Hematopoietic multipotent progenitor cell treated with erythropoietin and hydrocortisone succinate and interleukin-3 and kit ligand, for 17 days (in vitro differentiated cells): Measurements from ENCODE around the gene LTBP1.
A peak's percentile ranks its signal among the peaks of the same experiment; 100 is the strongest.
"Not testable (repeated sequence)": the region's sequence is repeated elsewhere in the genome, so short reads cannot be mapped to it uniquely, and the experiment has no call there.

Experiments used
- DNase-seq: peaks from one replicate; pipeline ENCODE4 v3.0.0-alpha.2; 2015; ENCODE audit warnings: low spot score

LTBP1 gene

DNA sequence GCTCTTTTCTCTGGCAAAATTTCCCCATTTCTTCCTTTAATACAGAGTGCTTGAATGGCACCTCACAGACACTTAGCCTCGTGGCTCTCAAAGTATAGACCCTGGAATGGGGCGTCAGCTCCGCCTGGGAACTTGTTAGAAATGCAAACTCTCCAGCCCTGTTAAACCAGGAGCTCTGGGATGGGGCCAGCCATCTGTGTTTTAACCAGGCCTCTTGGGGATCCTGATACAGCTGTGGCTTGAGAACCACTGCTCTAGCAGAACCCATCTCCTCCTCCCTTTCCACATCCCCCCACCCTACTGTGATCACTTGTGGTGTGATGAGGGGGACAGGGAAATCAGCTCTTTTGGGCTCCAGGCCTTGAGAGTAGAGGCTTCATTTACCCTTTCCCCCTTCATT, 15.9 kb downstream of the LTBP1 start:
- DNase-seq = no peak

- DNase-seq = no peak
Observed at GRCh38 chr2:32963941-32964340, 17.2 kb downstream of the LTBP1 start.

- no peak for DNase-seq
Observed at GRCh38 chr2:32965523-32966171, 18.9 kb downstream of the LTBP1 start.

DNA sequence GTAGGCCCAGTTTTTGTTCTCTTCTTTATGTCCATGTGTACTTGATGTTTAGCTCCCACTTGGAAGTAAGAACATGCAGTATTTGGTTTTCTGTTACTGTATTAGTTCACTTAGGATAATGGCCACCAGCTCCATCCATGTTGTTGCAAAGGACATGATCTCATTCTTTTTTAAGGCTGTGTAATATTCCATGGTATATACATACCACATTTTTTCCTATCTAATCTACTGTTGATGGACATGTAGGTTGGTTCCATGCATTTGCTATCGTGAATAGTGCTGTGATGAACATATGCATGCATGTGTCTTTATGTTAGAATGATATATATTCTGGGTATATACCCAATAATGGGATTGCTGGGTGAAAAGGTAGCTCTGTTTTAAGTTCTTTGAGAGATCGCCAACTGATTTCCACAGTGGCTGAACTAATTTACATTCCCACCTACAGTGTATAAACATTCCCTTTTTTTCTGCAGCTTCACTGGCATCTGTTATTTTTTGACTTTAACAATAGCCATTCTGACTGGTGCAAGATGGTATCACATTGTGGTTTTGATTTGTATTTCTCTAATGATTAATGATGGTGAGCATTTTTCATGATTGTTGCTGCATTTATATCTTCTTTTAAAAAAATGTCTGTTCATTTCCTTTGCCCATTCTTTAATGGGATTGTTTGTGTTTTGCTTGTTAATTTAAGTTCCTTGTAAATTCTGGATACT, 22.9 kb downstream of the LTBP1 start:
- DNase-seq = no peak

DNA sequence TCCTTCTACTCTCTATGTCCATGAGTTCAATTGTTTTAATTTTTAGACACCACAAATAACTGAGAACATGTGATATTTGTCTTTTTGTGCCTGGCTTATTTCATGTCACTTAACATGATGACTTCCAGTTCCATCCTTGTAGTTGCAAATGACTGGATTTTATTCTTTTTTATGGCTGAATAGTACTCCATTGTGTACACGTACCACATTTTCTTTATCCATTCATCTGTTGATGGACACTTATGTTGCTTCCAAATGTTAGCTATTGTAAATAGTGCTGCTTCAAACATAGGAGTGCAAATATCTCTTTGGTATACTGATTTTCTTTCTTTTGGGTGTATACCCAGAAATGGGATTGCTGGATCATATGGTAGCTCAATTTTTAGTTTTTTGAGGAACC, 27.0 kb downstream of the LTBP1 start:
- not testable (repeated sequence) for DNase-seq

GRCh38 chr2:32976409-32977063, 29.8 kb downstream of the LTBP1 start:
- DNase-seq = no peak

- peak; percentile 58 for DNase-seq
Observed at GRCh38 chr2:32977228-32977758, 30.5 kb downstream of the LTBP1 start.

DNA sequence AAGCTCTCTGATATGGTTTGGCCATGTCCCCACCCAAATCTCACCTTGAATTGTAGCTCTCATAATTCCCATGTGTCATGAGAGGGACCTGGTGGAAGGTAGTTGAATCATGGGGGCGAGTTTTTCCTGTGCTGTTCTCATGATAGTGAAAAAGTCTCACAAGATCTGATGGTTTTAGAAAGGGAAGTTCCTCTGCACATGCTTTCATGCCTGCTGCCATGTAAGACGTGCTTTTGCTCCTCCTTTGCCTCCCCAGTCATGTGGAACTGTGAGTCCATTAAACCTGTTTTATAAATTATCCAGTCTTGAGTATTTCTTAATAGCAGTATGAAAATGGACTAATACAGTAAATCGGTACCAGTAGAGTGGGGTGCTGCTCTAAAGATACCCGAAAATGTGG, 34.9 kb downstream of the LTBP1 start:
- no peak for DNase-seq

GRCh38 chr2:32983193-32983924, 36.6 kb downstream of the LTBP1 start:
- DNase-seq = not testable (repeated sequence)

DNA sequence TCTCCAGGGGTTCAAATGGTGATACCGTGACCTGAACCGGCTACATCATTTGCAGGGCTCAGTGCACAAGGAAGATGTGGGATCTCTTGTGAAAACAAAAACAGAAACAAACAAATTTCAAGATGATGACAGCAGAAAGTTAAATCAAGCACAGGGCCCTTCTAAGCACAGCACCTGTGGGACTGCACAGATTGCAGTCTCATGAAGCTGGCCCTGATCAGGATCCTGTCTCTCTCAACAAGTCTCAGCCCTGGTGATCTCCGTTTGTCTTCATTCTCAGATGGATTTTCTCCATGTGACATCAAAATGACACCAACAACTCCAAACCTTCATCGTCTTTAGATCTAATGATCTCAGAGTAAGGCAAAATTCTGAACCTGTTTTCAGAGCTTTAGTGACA, 39.7 kb downstream of the LTBP1 start:
- no peak for DNase-seq

DNA sequence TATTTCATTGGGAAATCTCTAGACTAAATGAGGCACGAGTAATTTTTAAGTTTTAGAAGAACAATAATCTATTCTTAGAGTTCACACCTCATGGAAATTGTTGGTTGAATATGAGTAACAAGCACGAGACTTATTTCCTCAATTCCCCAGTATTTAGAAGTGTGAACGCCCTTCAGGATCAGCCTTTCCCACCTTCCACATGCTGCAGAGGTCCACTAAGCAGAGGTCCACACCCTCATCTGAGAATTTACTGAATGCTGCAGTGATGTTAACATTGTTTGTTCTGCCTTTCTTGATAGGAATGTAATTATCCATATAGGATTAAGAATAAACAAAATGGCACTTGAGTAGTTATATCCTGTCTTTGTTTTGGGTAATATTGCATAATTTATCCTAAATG, 41.8 kb downstream of the LTBP1 start:
- DNase-seq = no peak

GRCh38 chr2:32990556-32990955, 43.8 kb downstream of the LTBP1 start:
- DNase-seq = no peak

DNA sequence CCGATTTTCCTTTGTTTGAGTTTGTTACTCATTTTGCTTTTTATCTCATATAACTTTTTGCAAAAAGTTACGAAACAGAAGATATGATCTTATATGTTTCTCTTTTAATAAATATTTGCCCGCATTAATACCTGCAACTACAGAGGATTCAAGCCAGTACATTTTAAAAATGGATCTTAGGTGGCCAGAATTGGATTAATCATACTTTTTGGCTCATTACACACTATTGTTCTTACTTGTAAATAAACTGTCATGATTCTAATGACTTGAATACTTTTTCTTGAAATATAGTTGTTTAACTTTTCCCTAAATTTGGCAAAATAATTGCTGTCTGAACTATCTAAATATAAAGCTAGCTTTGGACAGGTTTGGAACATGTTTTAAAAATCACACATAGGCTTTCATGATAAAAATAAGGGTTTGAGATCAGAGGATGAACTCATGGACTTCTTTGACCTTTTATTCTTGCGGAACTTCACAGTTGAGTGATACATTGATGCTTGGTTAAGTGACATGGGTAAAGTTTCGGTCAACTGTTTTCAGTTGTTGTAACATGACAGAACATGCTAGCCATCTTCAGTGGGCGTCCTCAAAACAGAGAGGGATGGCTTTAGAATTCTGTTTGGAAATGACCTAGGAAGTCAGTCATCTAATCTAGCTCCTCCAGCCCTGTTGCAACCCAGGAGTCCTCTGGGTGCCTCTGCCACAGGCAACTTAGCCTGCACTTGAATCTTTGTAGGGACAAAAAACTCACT, 44.5 kb downstream of the LTBP1 start:
- no peak for DNase-seq

- DNase-seq = no peak
Observed at GRCh38 chr2:32993005-32993539, 46.3 kb downstream of the LTBP1 start.

- no peak for DNase-seq
Observed at GRCh38 chr2:32997705-32998104, 51.0 kb downstream of the LTBP1 start.

GRCh38 chr2:33000986-33001385, 54.2 kb downstream of the LTBP1 start:
- no peak for DNase-seq

GRCh38 chr2:33001823-33002222, 55.1 kb downstream of the LTBP1 start:
- no peak for DNase-seq

DNA sequence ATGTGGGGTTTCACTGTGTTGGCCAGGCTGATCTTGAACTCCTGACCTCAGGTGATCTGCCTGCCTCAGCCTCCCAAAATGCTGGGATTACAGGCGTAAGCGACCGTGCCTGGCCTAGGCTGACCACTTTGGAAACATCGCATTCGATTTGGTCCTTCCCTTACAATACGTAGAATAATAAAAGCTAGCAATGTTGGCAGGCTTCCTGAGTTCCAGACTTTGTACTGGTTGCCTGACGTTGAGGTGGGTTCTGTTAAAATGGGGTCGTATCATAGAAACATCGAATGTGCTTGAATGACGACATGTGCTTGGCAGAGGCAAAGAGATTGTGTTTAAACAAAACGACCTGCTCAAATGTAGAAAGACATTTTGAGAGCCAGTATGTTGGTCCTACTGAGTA, 56.1 kb downstream of the LTBP1 start:
- DNase-seq = no peak

DNA sequence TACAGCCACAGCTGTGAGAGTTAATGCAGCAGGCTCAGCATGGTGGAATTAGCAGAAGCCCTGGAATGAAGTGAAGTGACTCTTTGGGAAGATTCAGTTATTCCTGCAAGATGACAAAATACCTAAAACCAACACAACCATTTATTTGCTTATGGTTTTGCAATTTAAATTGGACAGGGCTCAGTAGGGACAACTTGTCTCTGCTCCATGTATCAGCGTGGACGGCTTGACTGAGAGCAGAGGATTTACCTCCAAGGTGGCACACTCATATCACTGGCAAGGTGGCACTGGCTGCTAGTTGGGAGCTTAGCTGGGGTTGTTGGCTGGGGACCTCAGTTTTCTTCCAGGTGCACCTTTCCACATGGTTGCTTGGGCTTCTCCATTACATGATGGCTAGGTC, 58.3 kb downstream of the LTBP1 start:
- no peak for DNase-seq

DNA sequence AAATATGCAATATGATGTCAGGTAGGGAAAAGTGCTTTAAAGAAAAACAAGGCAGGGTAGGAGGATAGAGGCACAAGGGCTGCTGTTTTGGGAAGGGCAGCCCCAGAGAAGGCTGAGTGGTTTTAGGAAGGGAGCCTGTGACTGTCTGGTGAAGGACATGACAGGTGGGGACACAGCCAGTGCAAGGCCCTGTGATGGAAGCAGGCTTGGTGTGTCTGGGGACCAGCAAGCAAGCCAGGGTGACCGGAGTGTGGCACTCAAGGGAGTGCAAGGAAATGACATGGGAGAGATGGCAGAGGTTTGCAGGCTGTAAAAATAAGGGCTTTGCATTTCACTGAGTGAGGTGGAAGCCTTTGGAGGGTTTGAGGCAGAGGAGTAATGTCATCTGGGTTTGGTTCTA, 62.0 kb downstream of the LTBP1 start:
- DNase-seq = no peak

DNA sequence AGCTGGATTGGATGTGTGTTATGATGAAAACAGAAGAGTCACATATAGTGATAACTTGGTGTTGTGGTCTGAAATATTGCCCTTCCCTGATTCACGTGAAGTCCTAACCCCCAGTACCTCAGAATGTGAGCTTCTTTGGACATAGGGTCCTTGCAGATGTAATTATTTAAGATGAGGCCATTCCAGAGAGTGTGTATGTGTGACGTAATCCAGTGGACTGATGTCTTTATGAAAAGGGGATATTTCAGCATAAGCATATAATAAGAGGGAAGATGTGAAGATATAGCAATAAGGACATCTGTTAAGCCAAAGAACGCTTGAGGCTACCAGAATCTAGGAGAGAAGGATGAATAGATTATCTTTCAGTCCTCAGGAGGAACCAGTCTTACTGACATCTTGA, 62.5 kb downstream of the LTBP1 start:
- DNase-seq = no peak
